SU-DHL-6 (cell line): ENCODE measurements around the gene WDR93.

Source experiments
- CTCF ChIP-seq: fragments of 200-600 bp; sonication (generic); IDR thresholded peaks from one replicate; pipeline ENCODE4 v1.5.1; 2017; ENCODE audit warnings: antibody characterized with exemption, mild to moderate bottlenecking, low read length, moderate library complexity; ENCODE audit not compliant: insufficient read depth, poor library complexity, severe bottlenecking
- EZH2phosphoT487 ChIP-seq: fragments of 200-600 bp; sonication (generic), shearing (Covaris generic); conservative IDR thresholded peaks from 2 replicates; pipeline ENCODE4 v1.6.1; 2018; ENCODE audit warnings: mild to moderate bottlenecking, antibody characterized with exemption, low read length, moderate library complexity, mixed read lengths

- TF ChIP-seq CTCF (no peak), EZH2phosphoT487 (no peak)
Measured at GRCh38 chr15:89652131-89652530, 38.5 kb upstream of the WDR93 start.
